Activated B cell treated with CpG ODN at 0.5 μM for 24 hours (primary cell): ENCODE data around the gene TCF7L1. TPM values are rescaled to one million over a fixed set of nuclear protein-coding genes. Genes with fewer than 3 reads are reported as not detected.

ENCODE experiments used
- ATAC-seq: fragments of 200-7000 bp; cut with Tn5 transposase; one replicate; pipeline ENCODE4 v1.10.0; 2021; ENCODE audit warnings: low read depth, mild to moderate bottlenecking, moderate library complexity
- CTCF ChIA-PET: fragments of 350-600 bp; sonication (Branson Sonifier 250); formaldehyde crosslinking; loops from one replicate; lab custom pipeline; 2021; ENCODE audit warnings: antibody characterized with exemption; lab: Charles Lee
- POLR2A ChIA-PET: fragments of 350-600 bp; sonication (Branson Sonifier 250); formaldehyde crosslinking; loops from one replicate; lab custom pipeline; 2021; ENCODE audit warnings: antibody characterized with exemption; lab: Charles Lee
- DNase-seq: peaks from one replicate; pipeline ENCODE4 v3.0.0; 2022
- H3K27ac Mint-ChIP-seq: one replicate; pipeline ENCODE4 v1.8.0; 2020; ENCODE audit warnings: mixed read lengths
- H3K27me3 Mint-ChIP-seq: one replicate; pipeline ENCODE4 v1.8.0; 2021; ENCODE audit warnings: mixed read lengths
- H3K36me3 Mint-ChIP-seq: one replicate; pipeline ENCODE4 v1.8.0; 2021; ENCODE audit warnings: low read depth, mixed read lengths
- H3K4me1 Mint-ChIP-seq: one replicate; pipeline ENCODE4 v1.8.0; 2021; ENCODE audit warnings: mixed read lengths
- H3K4me3 Mint-ChIP-seq: one replicate; pipeline ENCODE4 v1.8.0; 2020; ENCODE audit warnings: mild to moderate bottlenecking, mixed read lengths
- H3K9me3 Mint-ChIP-seq: one replicate; pipeline ENCODE4 v1.8.0; 2020; ENCODE audit warnings: mixed read lengths
- CTCF ChIP-seq: fragments of 200-600 bp; IDR thresholded peaks from one replicate; pipeline ENCODE4 v1.8.0; 2022; ENCODE audit warnings: antibody characterized with exemption, mild to moderate bottlenecking
- intact Hi-C: fragments of 100-400 bp; cut with micrococcal nuclease; formaldehyde crosslinking; loops from one replicate; pipeline ENCODE4 v1.15.1; 2024
- total RNA-seq: library from RNA; stranded (reverse); gene quantifications from 2 replicates; pipeline ENCODE4 v1.2.3, GENCODE V29; 2022

TCF7L1 gene
- total RNA-seq, 1 donor from 2014 or later: 0.07 TPM

- peaks cover 12% of the 10 kb centered on the region for H3K4me1 Mint-ChIP-seq
- POLR2A ChIA-PET: no interaction called here
- no peak for DNase-seq
- H3K9me3 Mint-ChIP-seq: no peaks in the 10 kb centered on the region
- H3K36me3 Mint-ChIP-seq: no peaks in the 10 kb centered on the region
- H3K4me3 Mint-ChIP-seq: no peak overlapping the region
- H3K27ac Mint-ChIP-seq: no peak overlapping the region
- CTCF ChIA-PET: no interaction called here
- intact Hi-C loops: loop anchor here (5.0 kb wide), 1 partner anchor 160 kb away; no protein-coding TSS in a partner anchor
- no peak for TF ChIP-seq CTCF
- peaks cover 52% of the 10 kb centered on the region for H3K27me3 Mint-ChIP-seq
- no peak for ATAC-seq
These were observed 4.0 kb downstream of the TCF7L1 start for GRCh38 chr2:85137156-85137555.

- ATAC-seq (no peak), DNase-seq (no peak)
- TF ChIP-seq CTCF: no peak
- ChIA-PET CTCF (no interaction called here), POLR2A (no interaction called here)
- H3K4me3 Mint-ChIP-seq: no peak overlapping the region
- H3K4me1 Mint-ChIP-seq: no peaks in the 10 kb centered on the region
- no peak overlapping the region for H3K27ac Mint-ChIP-seq
- peaks cover 32% of the 10 kb centered on the region for H3K27me3 Mint-ChIP-seq
- no peaks in the 10 kb centered on the region for H3K36me3 Mint-ChIP-seq
- H3K9me3 Mint-ChIP-seq: no peaks in the 10 kb centered on the region
- intact Hi-C loops: no loop called here
These were observed 10.4 kb downstream of the TCF7L1 start for GRCh38 chr2:85143463-85144082.

- intact Hi-C loops: no loop called here
- H3K27me3 Mint-ChIP-seq: peaks cover 22% of the 10 kb centered on the region
- no peaks in the 10 kb centered on the region for H3K4me1 Mint-ChIP-seq
- POLR2A ChIA-PET: no interaction called here
- no peak overlapping the region for H3K27ac Mint-ChIP-seq
- DNase-seq (no peak), ATAC-seq (no peak)
- CTCF ChIA-PET: no interaction called here
- no peaks in the 10 kb centered on the region for H3K36me3 Mint-ChIP-seq
- H3K4me3 Mint-ChIP-seq: no peak overlapping the region
- no peak for TF ChIP-seq CTCF
- no peaks in the 10 kb centered on the region for H3K9me3 Mint-ChIP-seq
These were observed 12.1 kb downstream of the TCF7L1 start for GRCh38 chr2:85145116-85145820.

- Mint-ChIP-seq H3K9me3 (no peaks in the 10 kb centered on the region), H3K4me3 (no peak overlapping the region), H3K4me1 (no peaks in the 10 kb centered on the region), H3K27ac (no peak overlapping the region), H3K27me3 (peaks cover 11% of the 10 kb centered on the region), H3K36me3 (no peaks in the 10 kb centered on the region)
- DNase-seq: no peak
- ATAC-seq: no peak
- CTCF ChIA-PET: no interaction called here
- POLR2A ChIA-PET: no interaction called here
- intact Hi-C loops: no loop called here
- no peak for TF ChIP-seq CTCF
These were observed 15.0 kb downstream of the TCF7L1 start for GRCh38 chr2:85148190-85148589.

- intact Hi-C loops: no loop called here
- no peak for TF ChIP-seq CTCF
- H3K9me3 Mint-ChIP-seq: no peaks in the 10 kb centered on the region
- no peaks in the 10 kb centered on the region for H3K4me1 Mint-ChIP-seq
- no peak for DNase-seq
- POLR2A ChIA-PET: no interaction called here
- no peaks in the 10 kb centered on the region for H3K36me3 Mint-ChIP-seq
- no peak overlapping the region for H3K27ac Mint-ChIP-seq
- H3K4me3 Mint-ChIP-seq: no peak overlapping the region
- no peak for ATAC-seq
- peaks cover 16% of the 10 kb centered on the region for H3K27me3 Mint-ChIP-seq
- CTCF ChIA-PET: no interaction called here
These were observed 17.8 kb downstream of the TCF7L1 start for GRCh38 chr2:85151026-85151425.
